ENCODE measurements around the gene JPH4. TPM values are rescaled to one million over a fixed set of nuclear protein-coding genes. Genes with fewer than 3 reads are reported as not detected.

The JPH4 gene
- total and polyA plus RNA-seq, 3 donors from 2014 or later = 3.4 to 3.9 (median 3.6) TPM

GRCh38 chr14:23577710-23578392 lies 739 bp downstream of the JPH4 start:
- Histone ChIP-seq H3K27ac (no peak overlapping the region), H3K4me3 (peak overlapping the region; percentile 40 to 54)

GRCh38 chr14:23577004-23577681 lies 1.4 kb downstream of the JPH4 start:
- Histone ChIP-seq H3K4me1 (no peaks in the 10 kb centered on the region), H3K4me3 (peak overlapping the region; percentile 40 to 54), H3K9me3 (no peaks in the 10 kb centered on the region), H3K27ac (no peak overlapping the region), H3K27me3 (peaks cover 4% of the 10 kb centered on the region), H3K36me3 (ENCODE audit: low read depth, missing control alignments) (no peaks in the 10 kb centered on the region)
- intact Hi-C loops (cut with DNase I; ENCODE audit: low total_unique reads) = no loop called here
- WGBS, 2 donors = 1 to 8% methylated on average over 9 to 59 of the region's 67 CpGs
- DNase-seq = no peak
- TF ChIP-seq CTCF (IDR thresholded peaks at IDR 0.05) (no peak), POLR2A (IDR thresholded peaks at IDR 0.05) (no peak)

More at GRCh38 chr14:23577710-23578392, 739 bp downstream of the JPH4 start:
- no peak for DNase-seq
- Histone ChIP-seq H3K4me1 (no peaks in the 10 kb centered on the region), H3K27me3 (peaks cover 4% of the 10 kb centered on the region), H3K9me3 (no peaks in the 10 kb centered on the region), H3K36me3 (ENCODE audit: low read depth, missing control alignments) (no peaks in the 10 kb centered on the region)
- 3 to 4% methylated on average over 16 to 23 of the region's 24 CpGs for WGBS, 2 donors
- intact Hi-C loops (cut with DNase I; ENCODE audit: low total_unique reads) = no loop called here
- TF ChIP-seq POLR2A (IDR thresholded peaks at IDR 0.05) (no peak), CTCF (IDR thresholded peaks at IDR 0.05) (no peak)

GRCh38 chr14:23573384-23574015 lies 5.1 kb downstream of the JPH4 start:
- DNase-seq = no peak
- no peaks in the 10 kb centered on the region for H3K9me3 ChIP-seq
- intact Hi-C loops (cut with DNase I; ENCODE audit: low total_unique reads) = no loop called here
- no peak overlapping the region for H3K4me3 ChIP-seq
- H3K27me3 ChIP-seq = peaks cover 4% of the 10 kb centered on the region
- TF ChIP-seq POLR2A (IDR thresholded peaks at IDR 0.05) (no peak), CTCF (IDR thresholded peaks at IDR 0.05) (no peak)
- no peaks in the 10 kb centered on the region for H3K4me1 ChIP-seq
- no peak overlapping the region for H3K27ac ChIP-seq
- no peaks in the 10 kb centered on the region for H3K36me3 ChIP-seq (ENCODE audit: low read depth, missing control alignments)
- WGBS, 2 donors = 73 to 84% methylated on average over 5 of the region's 5 CpGs

GRCh38 chr14:23572836-23573235 lies 5.8 kb downstream of the JPH4 start:
- intact Hi-C loops (cut with DNase I; ENCODE audit: low total_unique reads) = no loop called here
- no peak for DNase-seq
- Histone ChIP-seq H3K27ac (no peak overlapping the region), H3K9me3 (no peaks in the 10 kb centered on the region), H3K36me3 (ENCODE audit: low read depth, missing control alignments) (no peaks in the 10 kb centered on the region), H3K4me3 (no peak overlapping the region), H3K4me1 (no peaks in the 10 kb centered on the region), H3K27me3 (peaks cover 4% of the 10 kb centered on the region)
- TF ChIP-seq POLR2A (IDR thresholded peaks at IDR 0.05) (no peak), CTCF (IDR thresholded peaks at IDR 0.05) (no peak)
- WGBS, 2 donors = 56 to 67% methylated on average over 4 of the region's 4 CpGs
